Keratinocyte (primary cell): Measurements from ENCODE around the gene PCK2. TPM values are rescaled to one million over a fixed set of nuclear protein-coding genes. Genes with fewer than 3 reads are reported as not detected.

Source experiments
- DNase-seq: peaks from one replicate; pipeline ENCODE4 v3.0.0-alpha.2; 2011; ENCODE audit warnings: low read depth, missing footprints, low spot score
- FAIRE-seq: peaks from 2 replicates; lab custom pipeline; 2011; peaks lifted over from hg19 to GRCh38; lab: Jason Lieb, UNC
- H2AFZ ChIP-seq: 2 replicates; pipeline ENCODE4 v1.6.0; 2012; ENCODE audit warnings: low read length, control low read depth, inconsistent platforms; ENCODE audit not compliant: control insufficient read depth
- H3K27ac ChIP-seq: 2 replicates; pipeline ENCODE4 v1.5.1; 2011; ENCODE audit warnings: low read length; ENCODE audit not compliant: control insufficient read depth, insufficient read depth
- H3K27me3 ChIP-seq: 3 replicates; pipeline ENCODE4 v1.6.0; 2011; ENCODE audit warnings: low read length; ENCODE audit not compliant: control insufficient read depth, insufficient read depth; ENCODE audit errors: extremely low read depth
- H3K36me3 ChIP-seq, 2 experiments: 2 replicates in 1 of 2; 3 replicates in 1 of 2; pipeline ENCODE4 v1.5.1; 2011; ENCODE audit warnings: low read length in 2 of 2, mild to moderate bottlenecking in 1 of 2; ENCODE audit not compliant: control insufficient read depth in 2 of 2, insufficient read depth in 2 of 2; ENCODE audit errors: extremely low read depth in 1 of 2
- H3K4me1 ChIP-seq: 3 replicates; pipeline ENCODE4 v1.5.1; 2011; ENCODE audit warnings: low read length; ENCODE audit not compliant: control insufficient read depth, insufficient read depth; ENCODE audit errors: extremely low read depth
- H3K4me2 ChIP-seq: 3 replicates; pipeline ENCODE4 v1.6.0; 2011; ENCODE audit warnings: low read depth, low read length; ENCODE audit not compliant: control insufficient read depth, insufficient read depth; ENCODE audit errors: extremely low read depth
- H3K4me3 ChIP-seq, 3 experiments: fragments of 200-600 bp in 1 of 3; sonication (generic) in 1 of 3; 2 replicates in 2 of 3; 3 replicates in 1 of 3; pipeline ENCODE4 v1.5.1; 2011 to 2016; ENCODE audit warnings: low read length in 3 of 3, mild to moderate bottlenecking in 3 of 3, control low read depth in 2 of 3, inconsistent platforms in 1 of 3, low read depth in 1 of 3, mixed read lengths in 1 of 3, mixed run types in 1 of 3, moderate library complexity in 1 of 3; ENCODE audit not compliant: control insufficient read depth in 2 of 3, insufficient read depth in 2 of 3; ENCODE audit errors: extremely low read depth in 1 of 3
- H3K79me2 ChIP-seq: 2 replicates; pipeline ENCODE4 v1.6.0; 2012; ENCODE audit warnings: low read length; ENCODE audit not compliant: control insufficient read depth, insufficient read depth
- H3K9ac ChIP-seq: 3 replicates; pipeline ENCODE4 v1.6.0; 2011; ENCODE audit warnings: low read length; ENCODE audit not compliant: control insufficient read depth, insufficient read depth; ENCODE audit errors: extremely low read depth
- H3K9me1 ChIP-seq: 3 replicates; pipeline ENCODE4 v1.6.0; 2011; ENCODE audit warnings: low read length; ENCODE audit not compliant: control insufficient read depth, insufficient read depth; ENCODE audit errors: extremely low read depth
- H3K9me3 ChIP-seq: 2 replicates; pipeline ENCODE4 v1.5.1; 2012; ENCODE audit warnings: low read depth, low read length; ENCODE audit not compliant: control insufficient read depth
- H4K20me1 ChIP-seq: 3 replicates; pipeline ENCODE4 v1.6.0; 2011; ENCODE audit warnings: low read length; ENCODE audit not compliant: control insufficient read depth, insufficient read depth; ENCODE audit errors: extremely low read depth
- EZH2 ChIP-seq: IDR thresholded peaks from one replicate; pipeline ENCODE4 v1.6.1; 2012; ENCODE audit warnings: inconsistent platforms, mild to moderate bottlenecking, low read length, moderate library complexity
- dilution Hi-C: fragments of 300-500 bp; cut with MboI; formaldehyde crosslinking; loops from one replicate; pipeline ENCODE4 v1.7.0; 2020; ENCODE audit warnings: low sequenced_read_pairs; ENCODE audit not compliant: extremely low pct_ligation_motif_present
- polyA plus RNA-seq, 5 experiments: library from polyadenylated mRNA; depleted of rRNA in 3 of 5; stranded (reverse) in 3 of 5; stranded (forward) in 1 of 5; unstranded in 1 of 5; fragments of >200 nt; gene quantifications; 1 replicate in 1 of 5; 2 replicates in 3 of 5; 3 replicates in 1 of 5; pipeline versions ENCODE4 v1.2.1 to v1.2.3, GENCODE V29; 2011 to 2012; ENCODE audit warnings: missing spikeins in 2 of 5, low read depth in 1 of 5, low replicate concordance in 1 of 5
- TF ChIP-seq, protein P1 (sequence below), 3 experiments: IDR thresholded peaks in 1 of 3; conservative IDR thresholded peaks in 1 of 3; optimal IDR thresholded peaks in 1 of 3; 2 replicates in 2 of 3; 3 replicates in 1 of 3; pipeline versions ENCODE3 to v1.5.1; 2011; ENCODE audit warnings: low read length in 3 of 3, mild to moderate bottlenecking in 3 of 3, moderate library complexity in 2 of 3, control low read depth in 1 of 3, inconsistent platforms in 1 of 3; ENCODE audit not compliant: insufficient read depth in 2 of 3; ENCODE audit errors: extremely low read depth in 1 of 3

The PCK2 gene
- polyA plus RNA-seq, 1 donor (not counting 4 experiments of a cell fraction or from before 2014, with no cell fraction given) = 16.6 TPM

DNA sequence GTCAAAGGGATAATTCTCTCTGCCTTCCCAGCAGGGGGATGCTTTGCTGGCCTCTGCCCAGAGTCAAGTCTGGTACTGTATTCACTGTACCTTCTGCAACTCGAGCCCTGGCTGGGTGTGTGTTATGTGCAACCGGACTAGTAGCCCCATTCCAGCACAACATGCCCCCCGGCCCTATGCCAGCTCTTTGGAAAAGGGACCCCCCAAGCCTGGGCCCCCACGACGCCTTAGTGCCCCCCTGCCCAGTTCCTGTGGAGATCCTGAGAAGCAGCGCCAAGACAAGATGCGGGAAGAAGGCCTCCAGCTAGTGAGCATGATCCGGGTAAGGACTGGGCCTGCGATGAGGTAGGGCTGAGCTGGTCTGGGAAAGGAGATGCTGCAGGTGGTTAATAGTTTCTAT lies 56.5 kb downstream of the PCK2 start:
- dilution Hi-C loops = no loop called here
- no peak for FAIRE-seq
- peaks cover 44% of the 10 kb centered on the region for H3K79me2 ChIP-seq
- no peak overlapping the region for H3K9ac ChIP-seq
- H3K4me3 ChIP-seq = no peak overlapping the region
- H3K4me1 ChIP-seq = peaks cover 14% of the 10 kb centered on the region
- H3K9me3 ChIP-seq = no peaks in the 10 kb centered on the region
- H3K27me3 ChIP-seq = no peaks in the 10 kb centered on the region
- H3K27ac ChIP-seq = no peak overlapping the region
- peaks cover 34 to 48% of the 10 kb centered on the region in 2 experiments for H3K36me3 ChIP-seq
- no peak overlapping the region for H2AFZ ChIP-seq
- DNase-seq = no peak
- no peaks in the 10 kb centered on the region for H4K20me1 ChIP-seq
- H3K4me2 ChIP-seq = no peak overlapping the region
- no peaks in the 10 kb centered on the region for H3K9me1 ChIP-seq
- TF ChIP-seq, protein P1, sequence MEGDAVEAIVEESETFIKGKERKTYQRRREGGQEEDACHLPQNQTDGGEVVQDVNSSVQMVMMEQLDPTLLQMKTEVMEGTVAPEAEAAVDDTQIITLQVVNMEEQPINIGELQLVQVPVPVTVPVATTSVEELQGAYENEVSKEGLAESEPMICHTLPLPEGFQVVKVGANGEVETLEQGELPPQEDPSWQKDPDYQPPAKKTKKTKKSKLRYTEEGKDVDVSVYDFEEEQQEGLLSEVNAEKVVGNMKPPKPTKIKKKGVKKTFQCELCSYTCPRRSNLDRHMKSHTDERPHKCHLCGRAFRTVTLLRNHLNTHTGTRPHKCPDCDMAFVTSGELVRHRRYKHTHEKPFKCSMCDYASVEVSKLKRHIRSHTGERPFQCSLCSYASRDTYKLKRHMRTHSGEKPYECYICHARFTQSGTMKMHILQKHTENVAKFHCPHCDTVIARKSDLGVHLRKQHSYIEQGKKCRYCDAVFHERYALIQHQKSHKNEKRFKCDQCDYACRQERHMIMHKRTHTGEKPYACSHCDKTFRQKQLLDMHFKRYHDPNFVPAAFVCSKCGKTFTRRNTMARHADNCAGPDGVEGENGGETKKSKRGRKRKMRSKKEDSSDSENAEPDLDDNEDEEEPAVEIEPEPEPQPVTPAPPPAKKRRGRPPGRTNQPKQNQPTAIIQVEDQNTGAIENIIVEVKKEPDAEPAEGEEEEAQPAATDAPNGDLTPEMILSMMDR (optimal IDR thresholded peaks at IDR 0.05 in 1 of 3, IDR thresholded peaks at IDR 0.05 in 1 of 3, conservative IDR thresholded peaks at IDR 0.05 in 1 of 3; ENCODE audit: extremely low read depth in 1 of 3, insufficient read depth in 2 of 3, low read length in 3 of 3) = no peak
- no peak for TF ChIP-seq EZH2

DNA sequence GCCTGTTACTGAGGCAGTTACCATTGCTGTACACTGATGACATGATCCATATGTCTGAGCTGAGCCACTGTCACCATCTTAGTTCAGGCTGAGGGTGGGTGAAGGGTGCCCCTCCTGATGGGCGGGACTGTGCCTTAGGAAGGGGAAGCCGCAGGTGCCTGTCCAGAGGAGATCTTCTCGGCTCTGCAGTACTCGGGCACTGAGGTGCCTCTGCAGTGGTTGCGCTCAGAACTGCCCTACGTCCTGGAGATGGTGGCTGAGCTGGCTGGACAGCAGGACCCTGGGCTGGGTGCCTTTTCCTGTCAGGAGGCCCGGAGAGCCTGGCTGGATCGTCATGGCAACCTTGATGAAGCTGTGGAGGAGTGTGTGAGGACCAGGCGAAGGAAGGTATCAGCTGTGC lies 56.9 kb downstream of the PCK2 start:
- H3K36me3 ChIP-seq = peaks cover 37 to 52% of the 10 kb centered on the region in 2 experiments
- H3K9ac ChIP-seq = no peak overlapping the region

More for the DNA sequence above, 56.9 kb downstream of the PCK2 start:
- FAIRE-seq = no peak
- Histone ChIP-seq H3K4me1 (peaks cover 11% of the 10 kb centered on the region), H3K27ac (no peak overlapping the region), H3K79me2 (peaks cover 42% of the 10 kb centered on the region), H3K27me3 (no peaks in the 10 kb centered on the region), H4K20me1 (no peaks in the 10 kb centered on the region), H2AFZ (no peak overlapping the region), H3K9me3 (no peaks in the 10 kb centered on the region), H3K9me1 (no peaks in the 10 kb centered on the region), H3K4me3 (no peak overlapping the region), H3K4me2 (no peak overlapping the region)
- TF ChIP-seq, protein P1 (optimal IDR thresholded peaks at IDR 0.05 in 1 of 3, IDR thresholded peaks at IDR 0.05 in 1 of 3, conservative IDR thresholded peaks at IDR 0.05 in 1 of 3; ENCODE audit: extremely low read depth in 1 of 3, insufficient read depth in 2 of 3, low read length in 3 of 3) = no peak
- no peak for TF ChIP-seq EZH2
- dilution Hi-C loops = no loop called here
- DNase-seq = no peak
